ENCODE data around the gene SFTPB.
"Not testable (repeated sequence)": the region's sequence is repeated elsewhere in the genome, so short reads cannot be mapped to it uniquely, and the experiment has no call there.

Gene SFTPB

DNA sequence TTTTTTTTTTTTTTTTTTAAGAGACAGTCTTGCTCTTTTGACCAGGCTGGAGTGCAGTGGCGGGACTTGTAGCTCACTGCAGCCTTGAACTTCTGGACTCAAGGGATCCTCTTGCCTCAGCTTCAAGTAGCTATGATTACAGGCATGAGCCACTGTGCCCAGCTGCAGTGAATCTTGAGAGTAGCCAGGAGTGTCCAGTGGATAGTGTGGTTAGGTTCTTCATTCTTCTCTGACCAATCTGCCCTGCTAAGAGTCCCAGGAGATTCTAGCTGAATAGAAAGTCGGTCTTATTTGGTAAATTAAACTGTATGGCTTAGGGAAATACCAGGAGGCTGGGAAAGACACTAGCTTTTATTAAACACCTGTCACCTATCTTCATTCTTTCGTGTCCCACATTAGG, 36.7 kb downstream of the SFTPB start:
- no peak overlapping the region for H3K4me3 ChIP-seq (ENCODE audit: low read depth, low read length)
- TF ChIP-seq, protein P1, sequence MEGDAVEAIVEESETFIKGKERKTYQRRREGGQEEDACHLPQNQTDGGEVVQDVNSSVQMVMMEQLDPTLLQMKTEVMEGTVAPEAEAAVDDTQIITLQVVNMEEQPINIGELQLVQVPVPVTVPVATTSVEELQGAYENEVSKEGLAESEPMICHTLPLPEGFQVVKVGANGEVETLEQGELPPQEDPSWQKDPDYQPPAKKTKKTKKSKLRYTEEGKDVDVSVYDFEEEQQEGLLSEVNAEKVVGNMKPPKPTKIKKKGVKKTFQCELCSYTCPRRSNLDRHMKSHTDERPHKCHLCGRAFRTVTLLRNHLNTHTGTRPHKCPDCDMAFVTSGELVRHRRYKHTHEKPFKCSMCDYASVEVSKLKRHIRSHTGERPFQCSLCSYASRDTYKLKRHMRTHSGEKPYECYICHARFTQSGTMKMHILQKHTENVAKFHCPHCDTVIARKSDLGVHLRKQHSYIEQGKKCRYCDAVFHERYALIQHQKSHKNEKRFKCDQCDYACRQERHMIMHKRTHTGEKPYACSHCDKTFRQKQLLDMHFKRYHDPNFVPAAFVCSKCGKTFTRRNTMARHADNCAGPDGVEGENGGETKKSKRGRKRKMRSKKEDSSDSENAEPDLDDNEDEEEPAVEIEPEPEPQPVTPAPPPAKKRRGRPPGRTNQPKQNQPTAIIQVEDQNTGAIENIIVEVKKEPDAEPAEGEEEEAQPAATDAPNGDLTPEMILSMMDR (IDR thresholded peaks at IDR 0.05; ENCODE audit: insufficient read depth, low read length, missing control alignments): no peak
- no peak for DNase-seq (ENCODE audit: low read depth, low spot score)
- ChIA-PET CTCF (interaction anchor here (1.3 to 35.3 kb wide), 7 partner anchors 9 to 181 kb away, joined by 3 to 915 read pairs (median 6); no protein-coding TSS in a partner anchor), POLR2A (interaction anchor here (0.9 to 1.5 kb wide), 2 partner anchors 15 to 92 kb away, joined by 3 to 4 read pairs; partner anchors contain the start of genes MAT2A and USP39)

DNA sequence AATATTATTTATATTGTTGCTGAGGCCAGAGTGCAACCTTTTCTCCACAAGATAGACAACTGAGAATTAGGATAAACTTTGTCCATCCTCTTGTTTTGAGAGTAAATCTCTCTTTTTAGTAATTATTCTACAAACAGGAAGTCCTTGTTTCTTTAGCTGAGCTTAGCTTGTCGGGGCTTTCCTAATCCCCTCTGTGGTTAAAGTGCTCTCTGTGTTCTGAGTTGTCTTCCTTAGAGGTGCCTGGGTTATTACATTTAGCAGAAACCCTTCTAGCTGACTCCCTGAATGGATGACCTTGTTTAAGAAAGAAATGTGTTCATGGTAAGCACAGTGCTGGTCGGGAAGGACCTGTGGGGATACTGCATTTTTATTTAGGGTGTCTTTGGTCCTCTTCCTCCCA, 39.3 kb downstream of the SFTPB start:
- TF ChIP-seq, protein P1 (IDR thresholded peaks at IDR 0.05; ENCODE audit: insufficient read depth, low read length, missing control alignments): no peak
- CTCF ChIA-PET: interaction anchor here (1.0 to 35.3 kb wide), 5 partner anchors 8 to 185 kb away, joined by 3 to 915 read pairs (median 4); no protein-coding TSS in a partner anchor
- no peak overlapping the region for H3K4me3 ChIP-seq (ENCODE audit: low read depth, low read length)
- no peak for DNase-seq (ENCODE audit: low read depth, low spot score)
- POLR2A ChIA-PET: no interaction called here

DNA sequence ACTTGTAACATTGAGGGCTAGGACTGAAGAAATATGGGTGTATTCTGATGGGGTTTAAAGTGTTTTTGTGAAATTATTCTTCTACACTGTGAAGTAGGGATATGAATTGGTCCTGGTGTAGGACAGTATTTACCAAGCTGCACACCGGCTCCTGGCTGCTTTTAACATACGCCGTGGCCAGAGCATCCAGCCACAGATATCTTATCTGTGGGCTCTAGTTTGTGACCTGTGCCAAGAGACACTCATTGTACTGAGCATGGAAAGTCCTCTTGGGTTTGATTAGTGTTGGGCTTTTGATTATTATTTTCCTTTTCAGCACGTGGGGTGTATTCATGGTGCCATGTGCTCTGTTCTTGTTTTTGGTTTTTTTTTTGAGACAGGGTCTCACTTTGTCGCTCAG, 44.0 kb downstream of the SFTPB start:
- POLR2A ChIA-PET: no interaction called here
- CTCF ChIA-PET: interaction anchor here (1.6 to 5.8 kb wide), 3 partner anchors 12 to 83 kb away, joined by 4 to 100 read pairs (median 59); no protein-coding TSS in a partner anchor
- TF ChIP-seq, protein P1 (IDR thresholded peaks at IDR 0.05; ENCODE audit: insufficient read depth, low read length, missing control alignments): no peak
- no peak for DNase-seq (ENCODE audit: low read depth, low spot score)
- H3K4me3 ChIP-seq (ENCODE audit: low read depth, low read length): no peak overlapping the region

DNA sequence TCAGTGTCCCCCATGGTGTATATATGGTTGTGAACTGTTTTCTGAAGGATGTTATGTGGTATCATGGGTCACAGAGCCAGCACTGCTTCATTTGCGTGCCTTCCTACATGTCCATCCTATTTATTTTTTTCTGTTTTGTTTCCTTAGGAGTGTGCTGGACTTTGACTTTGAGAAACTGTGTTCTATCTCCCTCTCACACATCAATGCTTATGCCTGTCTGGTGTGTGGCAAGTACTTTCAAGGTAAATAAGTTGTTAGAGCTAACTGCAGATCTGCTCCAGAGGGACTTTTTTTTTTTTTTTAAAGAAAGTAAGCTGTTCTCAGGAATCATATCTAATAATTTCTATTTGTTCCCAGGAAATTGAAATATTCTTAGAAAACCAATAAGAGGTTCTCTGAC, 46.7 kb downstream of the SFTPB start:
- no peak overlapping the region for H3K4me3 ChIP-seq (ENCODE audit: low read depth, low read length)
- TF ChIP-seq, protein P1 (IDR thresholded peaks at IDR 0.05; ENCODE audit: insufficient read depth, low read length, missing control alignments): no peak
- no peak for DNase-seq (ENCODE audit: low read depth, low spot score)
- POLR2A ChIA-PET: interaction anchor here (0.6 kb wide), 1 partner anchor 16 kb away, joined by 3 read pairs; no protein-coding TSS in a partner anchor
- CTCF ChIA-PET: interaction anchor here (1.5 to 5.8 kb wide), 5 partner anchors 10 to 85 kb away, joined by 4 to 100 read pairs (median 7); no protein-coding TSS in a partner anchor

DNA sequence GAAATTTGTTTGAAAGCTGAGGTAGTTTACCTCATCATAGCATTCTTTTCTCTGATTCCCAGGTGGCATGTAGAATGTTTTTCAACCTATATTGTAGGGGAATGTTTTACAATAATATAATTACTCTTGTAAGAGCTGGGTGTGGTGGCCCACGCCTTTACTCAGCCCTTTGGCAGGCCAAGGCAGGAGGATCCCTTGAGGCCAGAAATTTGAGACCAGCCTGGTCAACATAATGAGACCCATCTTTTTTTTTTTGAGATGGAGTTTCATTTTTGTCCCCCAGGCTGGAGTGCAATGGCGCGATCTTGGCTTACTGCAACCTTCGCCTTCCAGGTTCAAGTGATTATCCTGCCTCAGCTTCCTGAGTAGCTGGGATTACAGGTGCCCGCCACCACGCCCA, 48.4 kb downstream of the SFTPB start:
- POLR2A ChIA-PET: interaction anchor here (0.7 kb wide), 1 partner anchor 19 kb away, joined by 4 read pairs; no protein-coding TSS in a partner anchor
- no peak overlapping the region for H3K4me3 ChIP-seq (ENCODE audit: low read depth, low read length)
- TF ChIP-seq, protein P1 (IDR thresholded peaks at IDR 0.05; ENCODE audit: insufficient read depth, low read length, missing control alignments): no peak
- DNase-seq (ENCODE audit: low read depth, low spot score): no peak
- CTCF ChIA-PET: interaction anchor here (0.6 to 5.8 kb wide), 7 partner anchors 9 to 238 kb away, joined by 3 to 100 read pairs (median 3); no protein-coding TSS in a partner anchor

DNA sequence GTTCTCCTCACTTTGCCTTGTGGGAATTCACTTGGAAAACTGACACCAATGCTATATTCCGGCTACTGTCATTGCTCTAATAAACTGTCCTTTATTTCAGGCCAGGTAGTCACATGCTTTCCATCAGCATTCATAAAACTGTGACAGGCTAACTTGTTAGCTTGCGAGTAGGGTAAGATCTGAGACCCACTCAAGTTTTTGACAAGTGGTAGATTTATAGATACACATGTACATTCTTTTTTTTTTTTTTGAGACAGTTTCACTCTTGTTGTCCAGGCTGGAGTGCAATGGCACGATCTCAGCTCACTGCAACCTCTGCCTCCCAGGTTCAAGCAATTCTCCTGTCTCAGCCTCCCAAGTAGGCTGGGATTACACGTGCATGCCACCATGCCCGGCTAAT, 50.3 kb downstream of the SFTPB start:
- CTCF ChIA-PET: interaction anchor here (1.6 to 2.0 kb wide), 2 partner anchors 20 to 31 kb away, joined by 6 to 9 read pairs; no protein-coding TSS in a partner anchor
- H3K4me3 ChIP-seq (ENCODE audit: low read depth, low read length): peak overlapping the region; percentile 34
- POLR2A ChIA-PET; DNase-seq (ENCODE audit: low read depth, low spot score): not testable (repeated sequence)

DNA sequence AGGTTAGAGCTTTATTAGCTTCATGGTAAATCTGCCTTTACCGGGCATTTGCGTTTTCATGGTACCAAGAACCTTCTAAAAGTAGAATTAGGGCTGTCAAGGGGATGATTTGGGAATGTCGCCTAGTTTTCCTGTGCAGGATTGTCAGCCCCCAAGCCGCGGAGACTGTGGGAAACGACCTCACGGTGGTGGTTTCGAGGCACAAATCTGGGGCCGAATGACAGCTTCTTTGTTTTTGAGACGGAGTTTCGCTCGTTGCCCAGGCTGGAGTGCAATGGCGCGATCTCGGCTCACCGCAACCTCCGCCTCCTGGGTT, 52.6 kb downstream of the SFTPB start:
- TF ChIP-seq, protein P1 (IDR thresholded peaks at IDR 0.05; ENCODE audit: insufficient read depth, low read length, missing control alignments): no peak
- DNase-seq (ENCODE audit: low read depth, low spot score): no peak
- ChIA-PET POLR2A (interaction anchor here (1.4 kb wide), 1 partner anchor 77 kb away, joined by 5 read pairs; the partner anchor contains the start of gene MAT2A), CTCF (interaction anchor here (0.6 to 1.1 kb wide), 2 partner anchors 13 to 52 kb away, joined by 3 to 4 read pairs; partner anchors contain the start of gene TMEM150A)
- H3K4me3 ChIP-seq (ENCODE audit: low read depth, low read length): no peak overlapping the region

DNA sequence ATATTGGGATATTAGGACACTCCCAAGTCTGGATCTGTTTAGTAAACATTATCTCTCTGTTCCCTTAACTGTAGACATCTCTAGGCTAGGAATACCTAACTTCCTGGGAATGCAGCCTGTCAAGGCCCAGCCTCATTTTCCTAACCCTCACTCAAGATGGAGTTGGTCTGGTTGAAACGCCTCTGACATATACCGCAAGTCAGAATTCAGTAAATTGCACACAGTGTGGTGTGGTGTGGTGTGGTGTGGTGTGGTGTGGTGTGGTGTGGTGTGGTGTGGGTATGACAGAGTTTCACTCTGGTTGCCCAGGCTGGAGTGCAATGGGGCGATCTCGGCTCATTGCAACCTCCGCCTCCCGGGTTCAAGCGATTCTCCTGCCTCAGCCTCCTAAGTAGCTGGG, 53.2 kb downstream of the SFTPB start:
- POLR2A ChIA-PET; DNase-seq (ENCODE audit: low read depth, low spot score): not testable (repeated sequence)
- CTCF ChIA-PET: interaction anchor here (0.6 to 1.1 kb wide), 2 partner anchors 12 to 51 kb away, joined by 3 to 4 read pairs; partner anchors contain the start of gene TMEM150A

More for the DNA sequence above, 53.2 kb downstream of the SFTPB start:
- not testable (repeated sequence) for H3K4me3 ChIP-seq (ENCODE audit: low read depth, low read length)

Measured in AG04449 (cell line).